ENCODE measurements around the gene BACH1. TPM values are rescaled to one million over a fixed set of nuclear protein-coding genes. Genes with fewer than 3 reads are reported as not detected.

BACH1 gene
- total and polyA plus RNA-seq, 2 of the 8 experiments (the other 6 are each of a cell fraction or from before 2014, with no cell fraction given) = 6.9 to 50.7 TPM

GRCh38 chr21:29351691-29352090 is 53.0 kb downstream of the BACH1 start (continued):
- TF ChIP-seq, protein P1, sequence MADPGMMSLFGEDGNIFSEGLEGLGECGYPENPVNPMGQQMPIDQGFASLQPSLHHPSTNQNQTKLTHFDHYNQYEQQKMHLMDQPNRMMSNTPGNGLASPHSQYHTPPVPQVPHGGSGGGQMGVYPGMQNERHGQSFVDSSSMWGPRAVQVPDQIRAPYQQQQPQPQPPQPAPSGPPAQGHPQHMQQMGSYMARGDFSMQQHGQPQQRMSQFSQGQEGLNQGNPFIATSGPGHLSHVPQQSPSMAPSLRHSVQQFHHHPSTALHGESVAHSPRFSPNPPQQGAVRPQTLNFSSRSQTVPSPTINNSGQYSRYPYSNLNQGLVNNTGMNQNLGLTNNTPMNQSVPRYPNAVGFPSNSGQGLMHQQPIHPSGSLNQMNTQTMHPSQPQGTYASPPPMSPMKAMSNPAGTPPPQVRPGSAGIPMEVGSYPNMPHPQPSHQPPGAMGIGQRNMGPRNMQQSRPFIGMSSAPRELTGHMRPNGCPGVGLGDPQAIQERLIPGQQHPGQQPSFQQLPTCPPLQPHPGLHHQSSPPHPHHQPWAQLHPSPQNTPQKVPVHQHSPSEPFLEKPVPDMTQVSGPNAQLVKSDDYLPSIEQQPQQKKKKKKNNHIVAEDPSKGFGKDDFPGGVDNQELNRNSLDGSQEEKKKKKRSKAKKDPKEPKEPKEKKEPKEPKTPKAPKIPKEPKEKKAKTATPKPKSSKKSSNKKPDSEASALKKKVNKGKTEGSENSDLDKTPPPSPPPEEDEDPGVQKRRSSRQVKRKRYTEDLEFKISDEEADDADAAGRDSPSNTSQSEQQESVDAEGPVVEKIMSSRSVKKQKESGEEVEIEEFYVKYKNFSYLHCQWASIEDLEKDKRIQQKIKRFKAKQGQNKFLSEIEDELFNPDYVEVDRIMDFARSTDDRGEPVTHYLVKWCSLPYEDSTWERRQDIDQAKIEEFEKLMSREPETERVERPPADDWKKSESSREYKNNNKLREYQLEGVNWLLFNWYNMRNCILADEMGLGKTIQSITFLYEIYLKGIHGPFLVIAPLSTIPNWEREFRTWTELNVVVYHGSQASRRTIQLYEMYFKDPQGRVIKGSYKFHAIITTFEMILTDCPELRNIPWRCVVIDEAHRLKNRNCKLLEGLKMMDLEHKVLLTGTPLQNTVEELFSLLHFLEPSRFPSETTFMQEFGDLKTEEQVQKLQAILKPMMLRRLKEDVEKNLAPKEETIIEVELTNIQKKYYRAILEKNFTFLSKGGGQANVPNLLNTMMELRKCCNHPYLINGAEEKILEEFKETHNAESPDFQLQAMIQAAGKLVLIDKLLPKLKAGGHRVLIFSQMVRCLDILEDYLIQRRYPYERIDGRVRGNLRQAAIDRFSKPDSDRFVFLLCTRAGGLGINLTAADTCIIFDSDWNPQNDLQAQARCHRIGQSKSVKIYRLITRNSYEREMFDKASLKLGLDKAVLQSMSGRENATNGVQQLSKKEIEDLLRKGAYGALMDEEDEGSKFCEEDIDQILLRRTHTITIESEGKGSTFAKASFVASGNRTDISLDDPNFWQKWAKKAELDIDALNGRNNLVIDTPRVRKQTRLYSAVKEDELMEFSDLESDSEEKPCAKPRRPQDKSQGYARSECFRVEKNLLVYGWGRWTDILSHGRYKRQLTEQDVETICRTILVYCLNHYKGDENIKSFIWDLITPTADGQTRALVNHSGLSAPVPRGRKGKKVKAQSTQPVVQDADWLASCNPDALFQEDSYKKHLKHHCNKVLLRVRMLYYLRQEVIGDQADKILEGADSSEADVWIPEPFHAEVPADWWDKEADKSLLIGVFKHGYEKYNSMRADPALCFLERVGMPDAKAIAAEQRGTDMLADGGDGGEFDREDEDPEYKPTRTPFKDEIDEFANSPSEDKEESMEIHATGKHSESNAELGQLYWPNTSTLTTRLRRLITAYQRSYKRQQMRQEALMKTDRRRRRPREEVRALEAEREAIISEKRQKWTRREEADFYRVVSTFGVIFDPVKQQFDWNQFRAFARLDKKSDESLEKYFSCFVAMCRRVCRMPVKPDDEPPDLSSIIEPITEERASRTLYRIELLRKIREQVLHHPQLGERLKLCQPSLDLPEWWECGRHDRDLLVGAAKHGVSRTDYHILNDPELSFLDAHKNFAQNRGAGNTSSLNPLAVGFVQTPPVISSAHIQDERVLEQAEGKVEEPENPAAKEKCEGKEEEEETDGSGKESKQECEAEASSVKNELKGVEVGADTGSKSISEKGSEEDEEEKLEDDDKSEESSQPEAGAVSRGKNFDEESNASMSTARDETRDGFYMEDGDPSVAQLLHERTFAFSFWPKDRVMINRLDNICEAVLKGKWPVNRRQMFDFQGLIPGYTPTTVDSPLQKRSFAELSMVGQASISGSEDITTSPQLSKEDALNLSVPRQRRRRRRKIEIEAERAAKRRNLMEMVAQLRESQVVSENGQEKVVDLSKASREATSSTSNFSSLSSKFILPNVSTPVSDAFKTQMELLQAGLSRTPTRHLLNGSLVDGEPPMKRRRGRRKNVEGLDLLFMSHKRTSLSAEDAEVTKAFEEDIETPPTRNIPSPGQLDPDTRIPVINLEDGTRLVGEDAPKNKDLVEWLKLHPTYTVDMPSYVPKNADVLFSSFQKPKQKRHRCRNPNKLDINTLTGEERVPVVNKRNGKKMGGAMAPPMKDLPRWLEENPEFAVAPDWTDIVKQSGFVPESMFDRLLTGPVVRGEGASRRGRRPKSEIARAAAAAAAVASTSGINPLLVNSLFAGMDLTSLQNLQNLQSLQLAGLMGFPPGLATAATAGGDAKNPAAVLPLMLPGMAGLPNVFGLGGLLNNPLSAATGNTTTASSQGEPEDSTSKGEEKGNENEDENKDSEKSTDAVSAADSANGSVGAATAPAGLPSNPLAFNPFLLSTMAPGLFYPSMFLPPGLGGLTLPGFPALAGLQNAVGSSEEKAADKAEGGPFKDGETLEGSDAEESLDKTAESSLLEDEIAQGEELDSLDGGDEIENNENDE (IDR thresholded peaks at IDR 0.05; ENCODE audit: insufficient replicate concordance, low read length) = no peak
- no peak for TF ChIP-seq ATF2 (IDR thresholded peaks at IDR 0.05; ENCODE audit: low read length)
- no peak for TF ChIP-seq NANOG (IDR thresholded peaks at IDR 0.05; ENCODE audit: insufficient read depth, low read depth, low read length, poor library complexity, severe bottlenecking)
- TF ChIP-seq E2F6 (IDR thresholded peaks at IDR 0.05) = no peak
- TF ChIP-seq KDM5A (IDR thresholded peaks at IDR 0.05; ENCODE audit: low read length) = no peak
- TF ChIP-seq, protein P2, sequence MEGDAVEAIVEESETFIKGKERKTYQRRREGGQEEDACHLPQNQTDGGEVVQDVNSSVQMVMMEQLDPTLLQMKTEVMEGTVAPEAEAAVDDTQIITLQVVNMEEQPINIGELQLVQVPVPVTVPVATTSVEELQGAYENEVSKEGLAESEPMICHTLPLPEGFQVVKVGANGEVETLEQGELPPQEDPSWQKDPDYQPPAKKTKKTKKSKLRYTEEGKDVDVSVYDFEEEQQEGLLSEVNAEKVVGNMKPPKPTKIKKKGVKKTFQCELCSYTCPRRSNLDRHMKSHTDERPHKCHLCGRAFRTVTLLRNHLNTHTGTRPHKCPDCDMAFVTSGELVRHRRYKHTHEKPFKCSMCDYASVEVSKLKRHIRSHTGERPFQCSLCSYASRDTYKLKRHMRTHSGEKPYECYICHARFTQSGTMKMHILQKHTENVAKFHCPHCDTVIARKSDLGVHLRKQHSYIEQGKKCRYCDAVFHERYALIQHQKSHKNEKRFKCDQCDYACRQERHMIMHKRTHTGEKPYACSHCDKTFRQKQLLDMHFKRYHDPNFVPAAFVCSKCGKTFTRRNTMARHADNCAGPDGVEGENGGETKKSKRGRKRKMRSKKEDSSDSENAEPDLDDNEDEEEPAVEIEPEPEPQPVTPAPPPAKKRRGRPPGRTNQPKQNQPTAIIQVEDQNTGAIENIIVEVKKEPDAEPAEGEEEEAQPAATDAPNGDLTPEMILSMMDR (IDR thresholded peaks at IDR 0.05; ENCODE audit: control extremely low read depth in 1 of 3, insufficient read depth in 1 of 3, low read depth in 1 of 3, low read length in 3 of 3) = no peak

All from H1 (cell line).